Glutamatergic neuron (in vitro differentiated cells): ENCODE data around the gene SHISA8. TPM values are rescaled to one million over a fixed set of nuclear protein-coding genes. Genes with fewer than 3 reads are reported as not detected.
A peak's percentile ranks its signal among the peaks of the same experiment; 100 is the strongest.

ENCODE experiments used
- DNase-seq: peaks from one replicate; pipeline ENCODE4 v3.0.0; 2022
- H3K27ac Mint-ChIP-seq: one replicate; pipeline ENCODE4 v1.8.0; 2020; ENCODE audit warnings: mild to moderate bottlenecking, mixed read lengths, inconsistent platforms; ENCODE audit not compliant: unreplicated experiment
- H3K27me3 Mint-ChIP-seq: one replicate; pipeline ENCODE4 v1.8.0; 2020; ENCODE audit warnings: mild to moderate bottlenecking, moderate library complexity, mixed read lengths, inconsistent platforms; ENCODE audit not compliant: unreplicated experiment
- H3K36me3 Mint-ChIP-seq: one replicate; pipeline ENCODE4 v1.8.0; 2020; ENCODE audit warnings: mild to moderate bottlenecking, mixed read lengths, inconsistent platforms; ENCODE audit not compliant: unreplicated experiment
- H3K4me1 Mint-ChIP-seq: one replicate; pipeline ENCODE4 v1.8.0; 2020; ENCODE audit warnings: mild to moderate bottlenecking, low read depth, mixed read lengths, inconsistent platforms; ENCODE audit not compliant: unreplicated experiment
- H3K4me3 Mint-ChIP-seq: one replicate; pipeline ENCODE4 v1.8.0; 2020; ENCODE audit warnings: mild to moderate bottlenecking, mixed read lengths, inconsistent platforms; ENCODE audit not compliant: unreplicated experiment
- H3K9me3 Mint-ChIP-seq: one replicate; pipeline ENCODE4 v1.8.0; 2020; ENCODE audit warnings: mild to moderate bottlenecking, moderate library complexity, mixed read lengths, inconsistent platforms; ENCODE audit not compliant: unreplicated experiment
- long read RNA-seq: library from polyadenylated mRNA; unstranded; transcript quantifications from one replicate; pipeline ENCODE4 v2.0.0, GENCODE V29; 2020; ENCODE audit not compliant: unreplicated experiment
- total RNA-seq: library from RNA; stranded (reverse); fragmentation: NEBNext Ultra II Directional; extraction: Animal tissue kit (Norgen Biotek cat#: 25700); gene quantifications from one replicate; pipeline ENCODE4 v1.2.1, GENCODE V29; 2021; ENCODE audit not compliant: unreplicated experiment
- TF ChIP-seq, protein P1 (sequence below): fragments of 200-600 bp; sonication (generic); IDR thresholded peaks from one replicate; pipeline ENCODE4 v1.5.0; 2021; ENCODE audit not compliant: partially characterized antibody, unreplicated experiment

The SHISA8 gene
- not detected for total RNA-seq
- long read RNA-seq: 0 reads

DNA sequence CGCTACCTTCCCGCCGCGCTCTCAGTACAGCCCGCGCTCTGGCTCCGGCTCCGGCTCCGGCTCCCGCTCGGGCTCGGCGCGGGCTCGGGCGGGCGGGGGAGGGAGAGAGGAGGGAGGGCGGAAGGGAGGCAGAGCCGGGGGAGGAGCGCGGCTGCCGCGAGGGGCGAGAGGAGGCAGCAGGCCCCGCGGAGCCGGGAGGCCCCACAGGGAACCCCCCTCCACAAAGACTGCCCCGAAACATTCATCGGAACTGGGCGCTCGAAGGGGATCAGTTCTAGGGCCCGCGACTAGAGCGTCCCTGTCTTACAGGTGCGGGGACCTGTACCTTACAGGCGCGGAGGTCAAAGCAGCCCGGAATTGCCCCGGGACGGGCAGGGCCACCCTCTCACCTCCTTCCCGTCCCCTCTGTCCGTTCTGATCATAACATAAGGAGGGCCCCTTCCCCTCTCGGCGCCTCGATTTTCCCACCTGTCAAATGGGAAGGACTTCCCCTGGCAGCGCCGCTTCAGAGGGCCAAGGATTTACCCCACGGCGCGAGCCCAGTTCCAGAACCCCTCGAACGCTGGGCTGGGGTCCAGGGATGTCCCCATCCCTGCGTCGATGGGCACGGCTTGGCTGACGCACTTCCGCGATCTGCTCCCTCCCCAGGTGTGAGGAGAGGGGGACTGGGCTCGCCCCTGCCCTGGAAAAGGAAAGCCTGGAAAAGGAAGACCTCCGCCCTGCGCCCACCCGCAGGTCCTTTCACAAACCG is at the start of gene SHISA8:
Gene SHISA8, minus strand, starts transcription at position 40 of the 751 bp plus-strand sequence. CDS start 407 bp downstream, outside the sequence.
- Mint-ChIP-seq H3K9me3 (peaks cover 5% of the 10 kb centered on the region), H3K36me3 (no peaks in the 10 kb centered on the region), H3K4me1 (peaks cover 2% of the 10 kb centered on the region), H3K27ac (no peak within 1 kb of the TSS), H3K4me3 (peak within 1 kb of the TSS; percentile 59), H3K27me3 (peaks cover 36% of the 10 kb centered on the region)
- DNase-seq: peak; percentile 68
- TF ChIP-seq, protein P1, sequence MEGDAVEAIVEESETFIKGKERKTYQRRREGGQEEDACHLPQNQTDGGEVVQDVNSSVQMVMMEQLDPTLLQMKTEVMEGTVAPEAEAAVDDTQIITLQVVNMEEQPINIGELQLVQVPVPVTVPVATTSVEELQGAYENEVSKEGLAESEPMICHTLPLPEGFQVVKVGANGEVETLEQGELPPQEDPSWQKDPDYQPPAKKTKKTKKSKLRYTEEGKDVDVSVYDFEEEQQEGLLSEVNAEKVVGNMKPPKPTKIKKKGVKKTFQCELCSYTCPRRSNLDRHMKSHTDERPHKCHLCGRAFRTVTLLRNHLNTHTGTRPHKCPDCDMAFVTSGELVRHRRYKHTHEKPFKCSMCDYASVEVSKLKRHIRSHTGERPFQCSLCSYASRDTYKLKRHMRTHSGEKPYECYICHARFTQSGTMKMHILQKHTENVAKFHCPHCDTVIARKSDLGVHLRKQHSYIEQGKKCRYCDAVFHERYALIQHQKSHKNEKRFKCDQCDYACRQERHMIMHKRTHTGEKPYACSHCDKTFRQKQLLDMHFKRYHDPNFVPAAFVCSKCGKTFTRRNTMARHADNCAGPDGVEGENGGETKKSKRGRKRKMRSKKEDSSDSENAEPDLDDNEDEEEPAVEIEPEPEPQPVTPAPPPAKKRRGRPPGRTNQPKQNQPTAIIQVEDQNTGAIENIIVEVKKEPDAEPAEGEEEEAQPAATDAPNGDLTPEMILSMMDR: no peak

DNA sequence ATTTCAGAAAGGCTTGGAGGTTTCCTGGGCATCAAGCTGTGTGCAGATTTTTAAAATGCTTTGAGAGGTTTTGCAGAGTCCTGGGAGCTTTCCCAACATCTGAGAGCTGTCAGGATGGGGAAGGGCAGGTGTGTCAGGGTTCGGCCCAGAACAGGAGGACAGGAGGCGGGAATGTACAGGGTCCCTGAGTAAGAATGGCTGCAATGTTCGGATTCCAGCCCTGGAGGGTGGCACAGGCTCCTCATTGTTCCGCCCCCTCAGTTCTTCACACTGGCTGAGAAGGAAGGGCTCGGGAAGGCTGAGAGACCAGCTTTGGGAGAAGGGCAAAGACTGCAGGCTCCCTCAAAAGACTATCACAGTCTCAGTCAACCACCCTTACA is 49.2 kb upstream of the SHISA8 start:
- DNase-seq: no peak
- H3K27me3 Mint-ChIP-seq: peaks cover 6% of the 10 kb centered on the region
- H3K9me3 Mint-ChIP-seq: peaks cover 2% of the 10 kb centered on the region
- TF ChIP-seq, protein P1: no peak
- no peak overlapping the region for H3K27ac Mint-ChIP-seq
- H3K4me3 Mint-ChIP-seq: no peak overlapping the region
- no peaks in the 10 kb centered on the region for H3K36me3 Mint-ChIP-seq
- H3K4me1 Mint-ChIP-seq: peaks cover 5% of the 10 kb centered on the region

DNA sequence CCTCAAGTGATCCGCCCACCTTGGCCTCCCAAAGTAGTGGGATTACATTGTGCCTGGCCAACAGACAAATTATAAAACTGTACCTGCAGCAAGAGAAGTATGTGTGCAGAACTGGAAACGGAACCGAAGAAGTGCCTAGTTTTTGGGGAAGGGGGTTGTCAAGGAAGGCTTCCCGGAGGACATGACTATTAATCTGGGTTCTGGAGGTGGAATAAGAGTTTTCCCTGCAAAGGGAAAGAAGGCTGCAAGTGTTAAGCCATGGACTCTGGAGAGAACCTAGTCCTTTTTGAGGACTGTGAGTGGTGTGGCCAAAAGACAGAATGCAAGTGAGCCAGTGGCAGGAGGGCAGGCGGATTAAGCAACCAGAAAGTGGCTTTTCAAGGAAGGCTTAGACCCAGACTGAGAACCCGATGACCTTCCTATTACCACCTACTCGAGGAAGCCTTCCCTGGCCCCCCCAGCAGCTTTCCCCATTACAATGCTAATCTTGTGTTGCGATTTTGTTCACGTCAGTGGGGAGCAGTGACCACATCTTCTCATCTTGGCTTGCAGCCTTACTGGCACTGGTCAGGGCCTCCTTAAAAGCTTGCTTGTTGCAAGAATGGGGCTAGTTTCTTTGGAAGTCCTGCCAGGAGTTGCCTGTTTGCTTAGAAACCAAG is 48.7 kb upstream of the SHISA8 start:
- H3K4me3 Mint-ChIP-seq: no peak overlapping the region
- TF ChIP-seq, protein P1: no peak
- no peak for DNase-seq
- peaks cover 6% of the 10 kb centered on the region for H3K27me3 Mint-ChIP-seq
- H3K27ac Mint-ChIP-seq: no peak overlapping the region
- H3K4me1 Mint-ChIP-seq: peaks cover 5% of the 10 kb centered on the region
- no peaks in the 10 kb centered on the region for H3K36me3 Mint-ChIP-seq
- H3K9me3 Mint-ChIP-seq: peaks cover 2% of the 10 kb centered on the region

GRCh38 chr22:41957941-41958556 is 43.2 kb upstream of the SHISA8 start:
- no peaks in the 10 kb centered on the region for H3K9me3 Mint-ChIP-seq

More at GRCh38 chr22:41957941-41958556, 43.2 kb upstream of the SHISA8 start:
- H3K36me3 Mint-ChIP-seq: no peaks in the 10 kb centered on the region
- no peak for DNase-seq
- H3K27me3 Mint-ChIP-seq: peaks cover 4% of the 10 kb centered on the region
- no peak overlapping the region for H3K27ac Mint-ChIP-seq
- H3K4me3 Mint-ChIP-seq: no peak overlapping the region
- no peaks in the 10 kb centered on the region for H3K4me1 Mint-ChIP-seq
- TF ChIP-seq, protein P1: peak; percentile 64
